Cardiac septum (tissue), 1 donor: ENCODE measurements around the gene SLC22A23. TPM values are rescaled to one million over a fixed set of nuclear protein-coding genes. Genes with fewer than 3 reads are reported as not detected.

Experiments used
- DNase-seq: peaks from one replicate; pipeline ENCODE4 v3.0.0-alpha.2; 2020; ENCODE audit warnings: low spot score
- intact Hi-C: fragments of 100-400 bp; cut with DNase I; formaldehyde crosslinking; loops from one replicate; pipeline ENCODE4 v1.14.0; 2022
- total RNA-seq: library from RNA; stranded (reverse); fragmentation: NEBNext Ultra II Directional; extraction: Animal tissue kit (Norgen Biotek cat#: 25700); gene quantifications from one replicate; pipeline ENCODE4 v1.2.1, GENCODE V29; 2021
- donor health status: DM: no; HTN: no; CAD: no.

The SLC22A23 gene
- total RNA-seq, 1 donor from 2014 or later: 3.2 TPM

DNA sequence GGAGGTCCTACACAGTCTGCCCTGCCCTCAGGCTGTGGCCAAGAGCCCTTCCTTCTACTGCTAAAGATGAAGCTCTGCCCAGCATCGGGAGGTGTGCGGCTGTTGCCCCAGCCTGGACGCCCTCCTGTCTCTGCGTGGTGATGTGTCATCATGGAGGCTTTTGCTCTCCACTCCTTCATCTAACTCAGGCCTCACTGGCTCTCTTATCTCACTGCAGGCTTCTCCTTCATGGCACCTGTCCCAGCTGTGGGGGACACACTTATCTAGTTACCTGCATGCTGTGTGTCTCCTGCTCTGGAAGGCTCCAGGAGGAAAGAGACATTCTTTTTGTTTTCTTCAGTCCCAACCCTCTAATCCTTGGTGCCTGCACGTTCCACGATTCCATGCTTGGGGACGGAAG lies 109.0 kb downstream of the SLC22A23 start:
- intact Hi-C loops: no loop called here

GRCh38 chr6:3347247-3347646 lies 109.6 kb downstream of the SLC22A23 start:
- DNase-seq: no peak
- intact Hi-C loops: no loop called here

More for the DNA sequence above, 109.0 kb downstream of the SLC22A23 start:
- DNase-seq: no peak

GRCh38 chr6:3346476-3346875 lies 110.4 kb downstream of the SLC22A23 start:
- intact Hi-C loops: no loop called here
- DNase-seq: no peak

DNA sequence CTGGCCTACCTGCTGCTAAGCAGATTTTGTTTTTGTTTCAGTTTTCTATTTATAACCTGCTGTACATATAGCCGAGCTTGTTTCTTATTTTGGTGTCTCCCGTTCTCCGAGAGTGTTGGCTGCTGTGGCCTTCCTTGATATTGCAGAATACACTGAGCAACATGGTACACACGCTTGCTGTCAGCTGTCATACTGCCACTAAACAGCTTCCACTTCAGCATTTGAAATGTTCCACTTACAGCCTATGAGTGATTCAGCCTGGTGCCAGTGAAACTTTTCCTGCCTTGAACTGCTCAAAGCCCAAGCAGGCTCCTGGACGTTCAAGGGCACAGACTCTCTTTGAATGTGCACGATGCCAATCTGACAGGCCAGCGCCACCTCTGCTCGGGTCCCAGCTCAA lies 111.0 kb downstream of the SLC22A23 start:
- intact Hi-C loops: no loop called here
- DNase-seq: no peak

DNA sequence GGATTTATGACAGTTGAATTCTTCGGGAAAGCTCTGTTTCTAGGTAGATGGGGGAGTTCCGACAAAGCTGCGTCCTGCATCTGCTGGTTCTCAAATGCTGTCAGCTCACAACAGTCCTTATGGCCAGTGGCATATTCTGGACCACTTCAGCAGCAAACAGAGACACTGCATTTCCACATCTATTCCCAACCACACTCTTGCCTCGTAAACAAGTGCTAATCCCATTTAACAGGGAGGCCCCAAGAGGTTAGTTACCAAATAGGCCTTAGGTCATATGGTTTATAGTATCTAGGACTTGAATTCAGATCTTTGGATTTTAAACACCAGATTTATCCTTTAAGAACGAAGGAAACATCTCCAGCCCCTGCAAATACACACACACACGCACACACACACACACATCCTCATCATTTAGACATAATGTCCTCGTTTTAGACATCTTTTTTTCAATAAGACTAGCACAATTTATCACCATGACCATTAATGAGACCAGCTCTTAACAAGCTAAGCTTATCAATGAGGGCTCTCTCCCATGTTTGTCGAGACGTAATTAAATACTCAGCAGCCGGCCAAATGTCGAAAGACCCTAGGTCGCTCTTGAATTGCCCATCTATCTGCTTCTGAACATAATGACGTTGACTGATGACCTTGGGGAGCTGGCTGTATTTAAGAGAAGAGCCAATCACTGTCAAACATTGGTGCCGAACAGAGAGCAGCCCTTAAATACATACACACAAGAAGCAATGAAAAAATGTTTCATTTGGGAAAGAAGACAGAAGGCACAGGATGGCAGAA lies 113.6 kb downstream of the SLC22A23 start:
- intact Hi-C loops: no loop called here
- DNase-seq: no peak

- DNase-seq: no peak
- intact Hi-C loops: no loop called here
Measured at GRCh38 chr6:3341467-3341866, 115.4 kb downstream of the SLC22A23 start.

- DNase-seq: no peak
- intact Hi-C loops: no loop called here
Measured at GRCh38 chr6:3340894-3341293, 116.0 kb downstream of the SLC22A23 start.

DNA sequence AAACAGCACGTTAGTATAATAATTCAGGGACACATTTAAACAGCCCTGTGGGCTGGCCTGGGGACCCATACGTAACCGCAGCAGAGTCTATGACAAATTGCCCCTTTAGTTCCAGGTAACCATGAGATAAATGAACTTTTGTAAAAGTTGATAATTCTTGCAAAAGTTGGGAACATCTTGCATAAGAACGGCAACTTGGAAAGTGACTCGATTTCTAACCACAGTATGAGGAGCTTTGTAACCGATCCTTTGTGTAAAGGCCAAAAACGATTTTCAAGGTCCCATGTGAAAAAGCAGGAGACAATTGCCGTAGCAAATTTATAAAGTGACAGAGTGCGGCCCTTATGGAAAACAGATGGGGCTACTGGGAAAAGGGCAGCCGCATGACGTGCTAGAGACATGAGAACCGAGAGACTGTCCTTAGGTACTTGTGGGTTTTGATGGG lies 116.5 kb downstream of the SLC22A23 start:
- no peak for DNase-seq
- intact Hi-C loops: no loop called here

DNA sequence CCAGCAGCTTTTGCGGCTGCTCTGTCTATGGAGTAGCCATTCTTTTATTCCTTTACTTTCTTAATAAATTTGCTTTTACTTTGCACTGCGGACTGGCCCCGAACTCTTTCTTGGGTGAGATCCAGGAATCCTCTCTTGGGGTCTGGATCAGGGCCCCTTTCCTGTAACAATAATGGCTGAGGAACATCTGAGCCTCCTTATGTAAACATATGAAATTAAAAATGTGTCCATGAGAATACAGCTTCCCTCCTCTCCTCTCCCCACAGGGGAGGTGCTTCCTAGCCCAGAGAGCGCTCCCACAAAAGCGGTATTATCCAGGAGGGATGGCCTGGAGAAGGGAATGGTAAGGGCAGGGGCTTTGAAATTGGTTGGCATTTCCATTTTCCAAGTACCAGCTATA lies 117.0 kb downstream of the SLC22A23 start:
- intact Hi-C loops: no loop called here
- DNase-seq: no peak

- DNase-seq: no peak
- intact Hi-C loops: no loop called here
Measured at GRCh38 chr6:3337521-3338350, 119.1 kb downstream of the SLC22A23 start.

- no peak for DNase-seq
- intact Hi-C loops: no loop called here
Measured at GRCh38 chr6:3336859-3337515, 119.9 kb downstream of the SLC22A23 start.

GRCh38 chr6:3336066-3336786 lies 120.6 kb downstream of the SLC22A23 start:
- intact Hi-C loops: no loop called here
- no peak for DNase-seq

GRCh38 chr6:3335169-3335568 lies 121.7 kb downstream of the SLC22A23 start:
- peak; percentile 17 for DNase-seq
- intact Hi-C loops: no loop called here

DNA sequence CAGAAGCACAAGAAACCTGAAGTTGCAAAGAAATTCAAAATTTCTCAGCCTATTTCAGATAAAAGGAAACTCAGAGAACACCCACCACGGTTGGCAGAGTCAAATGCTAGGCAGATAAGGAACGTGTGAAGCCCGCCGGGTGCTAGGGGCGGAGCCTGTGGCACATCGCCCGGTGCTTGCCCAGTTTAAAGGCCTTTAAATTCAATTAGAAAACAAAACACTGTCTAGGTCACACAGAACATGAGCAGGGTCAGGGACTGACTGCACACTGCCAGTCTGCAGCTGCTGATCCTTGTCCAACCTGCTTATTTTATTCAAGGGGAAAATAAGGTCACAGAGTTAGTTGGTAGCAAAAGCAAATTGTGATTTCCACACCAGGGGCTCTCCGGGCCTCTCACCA lies 122.3 kb downstream of the SLC22A23 start:
- DNase-seq: no peak
- intact Hi-C loops: no loop called here

DNA sequence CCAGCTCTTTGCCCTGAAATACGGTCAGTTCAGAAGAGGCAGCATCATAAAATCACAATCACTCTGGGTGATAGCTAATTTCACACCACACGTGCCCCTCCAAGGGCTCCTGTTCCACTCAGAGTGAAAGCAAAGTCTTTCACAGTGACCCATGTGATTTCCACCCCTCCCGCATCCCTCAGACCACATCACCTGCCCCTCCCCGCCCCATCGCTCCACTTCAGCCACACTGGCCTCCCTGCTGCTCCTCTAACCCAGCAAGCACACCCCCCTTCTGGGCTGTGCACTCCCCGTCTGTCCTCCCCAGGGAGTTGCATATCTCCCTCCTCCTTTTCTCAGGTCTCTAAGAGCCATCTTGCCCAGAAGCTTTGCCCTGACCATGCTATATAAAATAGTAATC lies 123.6 kb downstream of the SLC22A23 start:
- intact Hi-C loops: no loop called here
- no peak for DNase-seq

GRCh38 chr6:3331971-3332370 lies 124.9 kb downstream of the SLC22A23 start:
- DNase-seq: no peak
- intact Hi-C loops: no loop called here

DNA sequence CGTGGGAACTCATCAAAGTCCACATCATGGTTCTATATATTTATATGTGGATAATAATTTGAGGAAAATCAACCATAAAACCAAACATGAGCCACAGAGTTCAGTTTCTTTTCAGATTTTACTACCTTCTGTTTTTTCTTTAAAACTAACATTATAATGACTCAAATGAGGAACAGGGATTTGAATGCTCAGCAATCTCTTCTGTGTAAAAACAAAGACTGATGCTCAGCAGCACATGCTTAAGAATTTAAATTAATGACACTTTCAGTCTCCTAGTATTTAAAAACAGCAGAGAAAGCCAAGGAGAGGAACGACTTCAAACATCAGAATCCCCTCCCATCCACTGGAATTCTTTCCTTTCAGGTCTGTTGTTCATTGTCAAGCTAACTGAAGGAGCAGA lies 125.4 kb downstream of the SLC22A23 start:
- DNase-seq: no peak
- intact Hi-C loops: no loop called here

GRCh38 chr6:3330199-3330598 lies 126.7 kb downstream of the SLC22A23 start:
- no peak for DNase-seq
- intact Hi-C loops: no loop called here

DNA sequence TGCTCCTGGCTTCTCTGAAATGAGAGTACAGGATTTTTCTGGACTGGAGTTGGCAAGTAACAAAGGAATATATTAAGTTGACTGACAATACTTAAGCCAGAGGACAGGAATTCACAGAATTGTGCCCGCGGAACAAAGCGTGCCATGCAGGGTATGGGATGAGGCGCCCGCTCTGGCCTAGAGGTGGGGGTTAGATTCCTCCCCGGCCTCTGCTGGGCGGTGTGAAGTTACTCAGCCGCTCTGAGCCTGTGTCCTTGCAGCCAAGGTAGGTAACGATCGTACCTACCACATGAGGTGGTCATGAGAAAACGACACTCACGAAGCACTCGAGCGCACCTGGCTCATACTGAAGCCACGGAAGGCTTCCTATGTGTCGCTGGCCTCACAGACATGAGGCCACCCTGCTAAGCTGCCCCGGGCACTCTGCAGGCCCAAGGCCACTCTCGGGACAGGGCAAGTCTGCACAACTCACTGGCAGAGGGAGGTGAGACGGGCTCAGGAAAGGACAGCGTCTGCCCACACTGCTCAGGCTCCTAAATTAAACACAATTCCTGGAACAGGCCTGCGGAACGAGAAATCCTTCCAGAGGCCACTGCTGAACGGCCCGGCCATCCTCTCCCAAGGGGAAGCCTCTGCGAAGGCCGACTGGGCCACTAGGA lies 127.3 kb downstream of the SLC22A23 start:
- DNase-seq: no peak
- intact Hi-C loops: no loop called here
